NCI-H128 (cell line): Measurements from ENCODE around the gene CCDC24.

Source experiments
- DNase-seq: peaks from one replicate; lab custom pipeline; 2025; ENCODE audit not compliant: unreplicated experiment; lab: John Stamatoyannopoulos, UW

The CCDC24 gene

DNA sequence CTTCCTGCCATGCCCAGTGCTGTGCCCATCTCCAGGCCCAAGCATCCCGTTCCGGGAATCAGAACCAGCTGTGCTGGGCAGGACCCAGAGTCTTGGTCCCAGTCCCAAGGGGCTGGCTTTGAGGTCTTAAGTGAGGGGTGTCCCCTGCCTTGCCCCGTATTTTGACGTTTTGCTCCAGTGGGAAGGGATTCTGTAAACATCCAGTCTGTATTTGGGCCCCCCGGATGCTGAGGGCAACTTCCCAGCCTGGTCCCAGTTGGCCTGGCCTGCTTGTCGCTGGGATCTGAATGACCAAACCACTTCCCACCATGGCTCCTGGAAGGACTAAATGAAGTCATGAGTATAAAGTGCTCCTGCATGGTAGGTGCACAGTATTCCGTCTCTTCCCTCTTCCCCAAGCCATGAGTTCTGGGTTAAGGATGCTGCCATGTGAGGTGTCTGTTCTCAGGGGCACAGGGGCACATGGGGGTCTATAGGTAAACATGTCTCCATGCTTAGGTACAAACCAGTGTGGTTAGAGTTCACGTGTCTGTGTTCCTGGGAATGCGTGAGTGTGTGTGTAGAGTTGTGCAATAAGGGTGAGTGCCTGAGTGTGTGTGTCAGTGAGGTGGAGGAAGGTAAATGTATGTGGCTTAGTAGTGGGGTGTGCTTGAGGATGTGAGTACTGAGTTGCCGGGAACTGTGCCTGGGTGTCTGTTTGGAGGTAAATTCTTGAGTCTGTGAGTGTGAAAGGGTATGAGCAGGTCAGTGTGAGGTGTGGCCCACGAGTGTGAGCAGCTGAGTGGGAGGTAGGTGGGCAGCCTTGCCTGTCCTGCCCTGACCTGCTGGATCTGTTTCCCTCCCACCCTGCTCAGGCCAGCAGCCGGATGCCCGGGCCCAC is 10.9 kb upstream of the CCDC24 start:
- DNase-seq, result no peak

DNA sequence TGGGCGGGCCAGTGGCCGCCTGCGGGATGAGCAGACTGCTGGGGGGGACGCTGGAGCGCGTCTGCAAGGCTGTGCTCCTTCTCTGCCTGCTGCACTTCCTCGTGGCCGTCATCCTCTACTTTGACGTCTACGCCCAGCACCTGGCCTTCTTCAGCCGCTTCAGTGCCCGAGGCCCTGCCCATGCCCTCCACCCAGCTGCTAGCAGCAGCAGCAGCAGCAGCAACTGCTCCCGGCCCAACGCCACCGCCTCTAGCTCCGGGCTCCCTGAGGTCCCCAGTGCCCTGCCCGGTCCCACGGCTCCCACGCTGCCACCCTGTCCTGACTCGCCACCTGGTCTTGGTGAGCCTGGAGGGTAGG is 10.3 kb upstream of the CCDC24 start:
- DNase-seq, result no peak

DNA sequence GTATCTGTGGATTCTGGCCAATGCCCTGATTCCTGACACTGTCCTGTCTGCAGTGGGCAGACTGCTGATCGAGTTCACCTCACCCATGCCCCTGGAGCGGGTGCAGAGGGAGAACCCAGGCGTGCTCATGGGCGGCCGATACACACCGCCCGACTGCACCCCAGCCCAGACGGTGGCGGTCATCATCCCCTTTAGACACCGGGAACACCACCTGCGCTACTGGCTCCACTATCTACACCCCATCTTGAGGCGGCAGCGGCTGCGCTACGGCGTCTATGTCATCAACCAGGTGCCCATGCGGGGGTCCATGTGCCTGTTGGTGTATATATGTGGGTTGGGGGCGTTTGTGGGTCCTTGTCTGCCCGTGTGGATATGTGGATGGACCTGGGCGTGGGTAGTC is 9.8 kb upstream of the CCDC24 start:
- DNase-seq, result no peak

DNA sequence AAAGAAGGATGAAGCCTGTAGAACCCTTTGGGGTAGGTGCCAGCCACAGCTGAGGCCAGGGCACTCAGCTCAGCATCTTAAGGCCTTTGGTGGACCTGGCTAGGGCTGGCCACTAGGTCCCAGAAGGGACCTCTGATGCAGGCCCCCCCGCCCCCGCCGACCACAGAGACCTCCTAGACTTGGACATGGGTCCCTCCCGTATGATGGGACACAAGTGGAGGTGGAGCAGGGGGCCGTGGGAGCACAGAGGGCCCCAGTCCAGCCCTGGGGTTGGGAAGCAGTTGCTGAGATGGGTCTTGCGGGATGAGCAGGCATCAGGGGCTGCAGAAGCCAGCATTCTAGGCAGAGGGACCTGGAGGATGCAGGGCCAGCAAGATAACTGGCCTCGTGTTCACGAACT is 9.2 kb upstream of the CCDC24 start:
- no peak for DNase-seq

DNA sequence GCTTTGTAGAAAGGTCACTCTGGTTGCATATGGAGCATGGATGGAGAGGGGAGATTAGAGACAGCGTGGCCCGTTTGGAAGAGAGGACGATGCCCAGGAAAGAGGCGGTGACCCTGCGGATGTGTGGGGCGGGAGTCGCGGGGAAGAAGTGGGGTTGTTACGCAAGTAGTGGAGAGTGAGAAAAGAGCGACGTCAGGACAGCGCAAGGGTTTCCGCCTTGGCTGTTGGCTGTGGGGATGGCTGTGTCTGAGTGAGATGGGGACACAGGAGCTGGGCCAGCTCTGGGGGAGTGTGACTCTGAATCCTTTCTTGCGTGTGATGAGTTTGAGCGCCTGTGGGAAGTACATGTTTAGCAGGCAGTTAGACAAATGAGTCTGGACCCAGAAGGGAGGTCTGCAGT is 8.6 kb upstream of the CCDC24 start:
- no peak for DNase-seq

DNA sequence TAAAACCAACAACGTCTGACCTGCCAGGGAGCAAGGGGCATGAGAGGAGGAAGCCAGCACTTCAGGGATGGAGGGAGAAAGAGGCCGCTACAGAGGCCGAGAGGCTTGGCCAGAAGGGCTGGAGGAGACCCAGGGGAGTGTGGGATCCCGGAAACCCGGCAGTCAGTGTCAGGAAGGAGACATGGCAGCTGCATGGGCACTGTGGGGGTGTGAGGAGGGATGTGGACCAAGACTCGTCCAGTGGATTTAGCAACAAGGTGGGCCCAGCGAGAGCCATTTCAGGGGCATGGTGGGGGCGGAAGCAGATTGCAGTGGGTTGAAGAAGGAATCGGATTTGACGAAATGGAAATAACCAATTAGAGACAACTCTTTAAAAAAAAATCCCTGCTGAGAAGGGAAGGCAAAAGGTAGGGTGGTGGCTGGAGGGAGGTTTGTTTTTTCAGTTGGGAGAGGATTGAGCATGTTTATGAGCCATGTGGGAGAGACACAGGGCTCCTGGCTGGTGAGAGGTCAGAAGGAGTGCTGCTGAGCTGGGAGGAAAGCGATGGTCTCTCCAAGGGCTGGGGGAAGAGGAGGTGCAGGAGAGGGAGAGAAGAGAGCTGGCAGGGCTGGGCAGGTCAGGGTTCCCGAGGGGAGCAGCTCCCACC is 8.0 kb upstream of the CCDC24 start:
- no peak for DNase-seq

DNA sequence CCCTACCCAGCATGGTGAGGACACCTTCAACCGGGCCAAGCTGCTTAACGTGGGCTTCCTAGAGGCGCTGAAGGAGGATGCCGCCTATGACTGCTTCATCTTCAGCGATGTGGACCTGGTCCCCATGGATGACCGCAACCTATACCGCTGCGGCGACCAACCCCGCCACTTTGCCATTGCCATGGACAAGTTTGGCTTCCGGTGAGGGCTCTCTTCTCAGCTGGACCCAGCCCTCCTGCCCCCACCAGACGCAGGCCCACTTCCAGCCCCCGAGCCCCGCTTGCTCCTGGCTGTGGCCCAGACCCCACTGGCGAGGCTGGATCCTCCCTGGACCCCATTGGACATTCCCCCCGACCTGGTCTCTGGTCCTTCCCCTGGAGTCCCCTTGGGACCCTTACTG is 6.5 kb upstream of the CCDC24 start:
- no peak for DNase-seq

DNA sequence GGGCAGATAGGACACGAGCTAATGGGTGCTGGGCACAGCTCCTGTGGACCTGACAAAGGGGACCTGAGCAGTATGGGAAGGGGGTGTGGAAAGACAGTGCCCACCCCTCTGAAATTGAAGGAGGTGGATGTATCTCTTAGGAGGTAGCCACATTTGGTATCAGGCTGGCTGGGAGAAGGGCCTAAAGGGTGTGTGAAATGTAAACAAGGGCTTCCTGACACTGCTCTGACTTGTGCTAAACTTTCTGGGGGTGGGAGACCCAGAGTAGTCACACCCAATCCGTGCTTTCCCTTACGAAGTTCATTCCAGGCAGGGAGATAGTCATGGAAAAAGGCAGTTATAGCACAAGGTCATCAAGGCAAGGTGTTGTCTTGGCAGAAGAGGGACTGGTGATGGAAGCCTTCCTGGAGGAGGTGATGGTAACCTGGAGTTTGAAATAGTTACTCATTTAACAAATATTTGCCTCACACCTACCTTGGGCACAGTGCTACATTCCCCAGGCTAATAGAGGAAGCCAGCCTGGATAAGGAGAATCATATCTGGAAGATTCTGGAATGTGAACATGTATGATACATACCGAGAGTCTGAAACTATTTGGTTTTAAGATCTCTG is 5.3 kb upstream of the CCDC24 start:
- no peak for DNase-seq

DNA sequence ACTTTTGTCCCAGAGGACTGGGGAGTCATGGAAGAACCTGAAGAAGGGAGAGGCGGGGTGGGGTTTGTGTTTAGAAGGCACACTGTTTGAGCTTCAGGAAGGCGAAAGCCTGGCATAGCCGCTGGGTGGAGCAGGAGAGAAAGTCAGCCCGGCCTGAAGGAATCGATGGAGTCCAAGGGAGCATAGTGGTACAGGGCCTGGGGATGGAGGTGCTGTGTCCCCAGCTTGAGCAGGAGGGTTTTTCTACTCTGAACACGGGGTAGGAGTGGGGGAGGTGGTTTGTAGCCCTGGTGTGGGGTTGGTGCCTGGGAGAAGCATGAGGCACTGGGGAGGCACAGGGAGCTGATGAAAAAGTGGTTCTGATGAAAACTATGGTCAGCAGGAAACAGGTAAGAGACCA is 4.7 kb upstream of the CCDC24 start:
- no peak for DNase-seq

DNA sequence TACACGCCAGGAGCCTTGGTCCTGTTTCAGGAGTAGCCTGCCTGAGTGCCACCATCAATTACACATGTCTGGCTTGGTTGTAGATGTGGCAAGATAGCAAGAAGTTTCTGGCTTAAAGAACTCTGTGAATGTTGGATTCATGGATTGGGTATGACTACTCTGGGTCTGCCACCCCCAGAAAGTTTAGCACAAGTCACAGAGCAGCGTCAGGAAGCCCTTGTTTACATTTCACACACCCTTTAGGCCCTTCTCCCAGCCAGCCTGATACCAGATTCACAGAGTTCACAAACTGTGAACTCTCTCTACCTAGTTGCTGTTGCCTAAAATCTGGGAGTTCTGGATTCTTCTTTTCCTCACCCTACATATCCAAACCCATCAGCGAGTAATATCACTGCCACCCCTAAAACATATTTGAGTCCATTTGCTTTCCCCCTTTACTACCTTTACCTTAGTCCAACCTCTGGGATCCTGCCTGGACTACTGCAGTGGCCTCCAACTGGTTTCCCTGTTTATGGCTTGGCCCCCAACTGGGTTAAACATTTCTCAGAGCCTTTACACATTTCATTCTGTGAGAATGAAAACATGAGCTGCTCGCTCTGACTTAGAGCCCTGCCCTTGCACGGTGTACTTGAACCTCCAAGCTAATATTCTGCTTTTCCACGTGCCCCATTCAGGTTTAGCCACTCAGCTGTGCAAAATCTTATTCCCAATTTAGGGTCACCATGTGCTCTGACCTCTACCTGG is 4.1 kb upstream of the CCDC24 start:
- DNase-seq, result no peak

DNA sequence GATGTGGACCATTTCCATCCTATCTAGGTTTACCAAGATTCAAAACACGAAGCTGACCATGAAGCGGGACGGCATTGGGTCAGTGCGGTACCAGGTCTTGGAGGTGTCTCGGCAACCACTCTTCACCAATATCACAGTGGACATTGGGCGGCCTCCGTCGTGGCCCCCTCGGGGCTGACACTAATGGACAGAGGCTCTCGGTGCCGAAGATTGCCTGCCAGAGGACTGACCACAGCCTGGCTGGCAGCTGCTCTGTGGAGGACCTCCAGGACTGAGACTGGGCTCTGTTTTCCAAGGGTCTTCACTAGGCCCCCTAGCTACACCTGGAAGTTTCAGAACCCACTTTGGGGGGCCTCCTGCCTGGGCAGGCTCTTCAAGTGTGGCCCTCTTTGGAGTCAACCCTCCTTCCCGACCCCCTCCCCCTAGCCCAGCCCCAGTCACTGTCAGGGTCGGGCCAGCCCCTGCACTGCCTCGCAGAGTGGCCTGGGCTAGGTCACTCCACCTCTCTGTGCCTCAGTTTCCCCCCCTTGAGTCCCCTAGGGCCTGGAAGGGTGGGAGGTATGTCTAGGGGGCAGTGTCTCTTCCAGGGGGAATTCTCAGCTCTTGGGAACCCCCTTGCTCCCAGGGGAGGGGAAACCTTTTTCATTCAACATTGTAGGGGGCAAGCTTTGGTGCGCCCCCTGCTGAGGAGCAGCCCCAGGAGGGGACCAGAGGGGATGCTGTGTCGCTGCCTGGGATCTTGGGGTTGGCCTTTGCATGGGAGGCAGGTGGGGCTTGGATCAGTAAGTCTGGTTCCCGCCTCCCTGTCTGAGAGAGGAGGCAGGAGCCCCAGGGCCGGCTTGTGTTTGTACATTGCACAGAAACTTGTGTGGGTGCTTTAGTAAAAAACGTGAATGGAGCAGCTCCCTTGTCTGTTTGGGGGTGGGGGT is 864 bp upstream of the CCDC24 start:
- no peak for DNase-seq

DNA sequence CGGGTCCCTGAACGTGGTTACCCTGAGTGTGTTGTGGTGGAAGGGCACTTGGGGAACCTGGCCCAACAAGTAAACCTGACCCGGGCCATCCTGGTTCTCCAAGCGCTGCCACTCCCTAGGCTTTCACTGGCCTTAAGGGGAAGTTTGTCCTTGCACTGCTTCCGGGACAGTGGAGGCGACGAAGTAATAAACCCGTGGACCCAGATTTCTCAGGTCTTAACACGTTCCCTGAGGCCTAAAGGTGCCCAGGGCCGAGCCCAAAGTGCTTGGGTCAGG is 261 bp upstream of the CCDC24 start:
- no peak for DNase-seq

DNA sequence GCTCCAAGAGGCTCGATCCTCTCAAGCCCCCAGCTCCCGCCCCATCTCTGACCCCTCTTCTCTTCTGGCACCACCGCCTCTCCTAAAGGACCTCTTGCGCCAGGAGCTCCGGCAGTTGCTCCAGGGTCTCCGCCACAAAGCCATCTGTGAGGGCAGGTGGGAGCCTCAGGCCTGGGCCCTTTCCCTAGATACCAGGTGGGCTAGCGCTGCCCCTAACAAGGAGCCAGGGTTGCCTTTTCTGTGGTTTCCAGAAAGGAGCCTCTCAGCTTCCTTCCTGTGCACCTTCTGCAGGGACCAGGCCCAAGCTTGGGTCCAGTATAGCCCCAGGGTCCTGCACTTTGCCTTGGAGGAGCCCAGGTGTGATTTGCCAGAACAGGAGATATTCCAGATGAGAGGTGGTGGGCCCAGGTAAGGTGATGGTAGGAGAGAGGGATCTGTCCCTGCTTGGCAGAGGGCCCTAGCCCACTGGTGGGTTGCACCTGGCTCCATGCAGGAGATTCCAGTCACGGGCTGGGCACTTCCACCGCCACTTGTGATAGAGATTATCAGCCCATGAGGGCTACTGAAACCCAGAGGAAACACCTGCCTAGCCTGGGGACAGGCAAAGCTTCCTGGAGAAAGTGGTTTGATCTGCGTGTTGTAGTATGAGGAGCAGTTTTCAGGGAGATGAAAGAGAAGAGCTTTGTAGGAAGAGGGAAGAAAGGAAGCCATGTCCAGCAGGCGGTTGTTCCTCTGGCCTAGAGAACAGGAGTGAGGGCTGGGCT is 1.0 kb downstream of the CCDC24 start:
- DNase-seq, result no peak

DNA sequence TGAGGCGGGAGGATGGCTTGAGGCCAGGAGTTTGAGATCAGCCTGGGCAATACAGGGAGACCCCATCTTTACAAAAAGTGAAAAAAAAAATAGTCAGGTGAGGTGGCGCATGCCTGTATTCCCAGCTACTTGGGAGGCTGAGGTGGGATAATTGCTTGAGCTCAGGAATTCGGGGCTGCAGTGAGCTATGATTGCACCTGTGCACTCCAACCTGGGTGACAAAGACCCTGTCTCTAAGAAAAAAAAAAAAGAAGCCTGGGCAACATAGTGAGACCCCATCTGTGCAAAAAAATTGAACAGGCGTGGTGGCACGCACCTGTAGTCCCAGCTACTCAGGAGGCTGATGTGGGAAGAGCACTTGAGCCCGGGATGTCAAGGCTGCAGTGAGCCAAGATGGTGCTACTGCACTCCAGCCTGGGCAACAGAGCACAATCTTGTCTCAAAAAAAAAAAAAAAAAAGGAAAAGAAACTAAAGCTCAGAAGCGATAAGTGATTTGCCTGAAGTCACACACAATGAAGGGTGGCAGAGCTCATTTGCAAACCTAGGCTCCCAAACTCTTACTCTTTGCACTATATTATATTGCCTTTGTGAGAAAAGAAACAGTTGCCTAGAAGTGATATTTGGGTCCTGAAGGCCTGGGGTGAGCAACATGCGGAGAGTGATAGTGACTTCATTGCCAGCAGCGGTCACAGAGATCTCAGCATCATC is 2.0 kb downstream of the CCDC24 start:
- no peak for DNase-seq

DNA sequence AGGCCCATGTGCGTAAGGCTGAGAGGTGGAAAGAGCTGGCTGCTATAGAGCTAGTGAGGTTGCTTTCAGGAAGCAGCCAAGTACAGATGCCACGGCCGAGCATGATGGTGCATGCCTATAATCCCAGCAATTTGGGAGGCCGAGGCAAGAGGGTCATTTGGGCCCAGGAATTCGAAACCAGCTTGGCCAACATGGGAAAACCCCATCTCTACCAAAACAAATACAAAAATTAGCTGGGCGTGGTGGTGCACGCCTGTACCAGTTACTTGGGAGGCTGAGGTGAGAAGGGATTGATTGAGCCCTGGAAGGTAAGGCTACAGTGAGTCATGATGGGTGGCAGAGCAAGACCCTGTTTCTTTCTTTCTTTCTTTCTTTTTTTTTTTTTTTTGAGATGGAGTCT is 2.7 kb downstream of the CCDC24 start:
- no peak for DNase-seq

DNA sequence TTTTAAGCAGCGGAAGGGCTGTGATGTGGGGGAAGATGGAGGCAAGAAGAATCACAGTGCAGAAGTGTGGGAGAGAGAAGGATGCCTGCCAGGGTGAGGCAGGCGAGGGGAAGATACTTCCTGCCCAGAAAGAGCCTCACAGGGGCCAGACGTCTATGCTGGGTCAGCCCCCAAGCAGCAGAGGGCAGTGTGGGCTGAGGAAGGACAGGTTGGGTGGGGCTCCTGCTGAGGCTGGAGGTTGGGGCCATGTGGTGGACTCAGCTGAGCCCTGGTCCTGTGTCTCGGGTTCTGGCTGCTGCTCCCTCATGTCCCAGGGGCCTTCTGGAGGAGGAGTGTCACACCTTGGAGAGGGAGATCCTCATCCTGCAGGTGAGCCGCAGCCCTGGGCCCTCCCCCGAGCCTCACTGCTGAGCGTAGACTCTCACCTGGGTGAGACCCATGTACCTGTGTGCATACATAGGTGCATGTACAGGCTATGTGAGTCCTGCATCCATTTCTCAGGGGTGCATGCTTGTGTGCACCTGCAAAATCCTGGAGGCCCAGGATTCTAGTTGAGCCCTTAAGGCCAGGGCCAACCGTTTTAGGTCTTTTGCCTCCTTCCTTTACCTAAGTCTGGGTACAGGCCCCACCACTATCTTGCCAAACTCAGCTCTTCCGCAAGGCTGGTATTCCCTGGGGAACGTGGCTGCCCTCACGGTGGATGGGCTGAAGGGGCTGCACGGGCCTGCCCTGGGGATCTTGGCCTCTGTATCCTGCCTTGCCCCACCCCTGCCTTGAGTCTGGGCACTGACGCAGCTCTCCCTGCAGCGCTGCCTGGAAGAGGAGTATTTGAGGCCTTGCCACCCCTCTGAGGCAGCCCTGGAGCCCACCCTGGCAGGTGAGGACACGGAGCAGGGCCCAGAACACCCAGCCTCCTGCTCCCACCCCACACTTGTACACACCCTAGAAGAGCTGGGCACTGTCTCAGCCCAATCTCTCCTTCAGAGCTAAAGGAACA is 3.7 kb downstream of the CCDC24 start:
- no peak for DNase-seq

DNA sequence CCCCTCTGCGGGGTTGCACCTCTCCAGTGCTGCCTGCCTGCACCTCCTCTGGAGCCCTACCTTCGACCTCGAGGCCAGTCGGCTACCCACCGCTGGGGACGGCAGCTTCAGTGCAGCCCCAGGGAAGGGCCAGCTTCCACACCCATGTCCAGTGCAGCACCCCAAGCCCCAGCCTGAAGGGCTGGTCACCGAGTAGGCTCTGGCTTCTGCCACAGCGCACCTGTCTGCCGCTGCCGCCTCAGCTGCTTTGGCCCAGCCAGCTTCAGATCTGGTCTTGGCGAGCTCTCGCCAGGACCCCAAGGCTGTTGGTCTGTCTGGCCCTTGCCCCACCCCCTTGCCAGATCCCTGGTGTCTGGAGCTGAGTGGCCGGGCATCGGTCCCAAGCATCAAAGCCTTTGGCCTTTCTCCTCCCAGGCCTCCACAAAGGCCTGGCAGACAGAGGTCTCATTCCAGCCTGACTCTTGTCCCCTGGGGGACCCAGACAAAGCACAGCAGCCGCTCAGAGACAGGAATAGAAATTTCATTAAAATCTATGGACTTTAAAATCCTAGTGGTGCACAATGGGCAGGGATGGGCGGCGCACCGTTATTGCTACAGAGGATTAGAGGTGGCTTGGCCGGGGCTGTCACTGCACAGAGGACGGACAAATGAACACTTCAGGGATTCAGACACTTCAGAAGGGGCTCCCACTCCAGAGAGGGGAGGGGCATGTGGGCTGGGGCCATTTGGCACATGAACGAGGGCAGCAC is 4.8 kb downstream of the CCDC24 start:
- DNase-seq, result no peak

DNA sequence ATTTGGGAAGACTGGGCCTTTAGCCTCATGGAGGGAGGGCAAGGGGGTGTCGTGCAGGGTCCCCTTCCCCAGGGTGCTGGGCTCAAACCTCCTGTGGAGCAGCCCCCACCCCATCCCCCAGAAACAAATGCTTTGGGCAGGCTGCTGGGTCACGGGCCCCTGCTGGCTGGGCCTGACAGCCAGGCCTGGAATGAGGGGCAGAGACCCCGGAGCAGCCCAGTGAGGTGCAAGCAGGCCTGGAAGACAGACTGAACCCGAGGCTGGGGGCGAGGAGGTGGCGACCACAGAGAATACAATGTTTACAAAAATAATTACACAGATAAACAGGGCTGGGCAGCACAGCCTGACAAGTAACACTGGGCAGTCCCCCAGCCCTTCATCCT is 5.3 kb downstream of the CCDC24 start:
- no peak for DNase-seq
